Testis (tissue), 2 donors: ENCODE data around the gene HOTAIR.

Experiments
- POLR2A ChIP-seq: fragments of 450-650 bp; IDR thresholded peaks from one replicate; pipeline ENCODE4 v1.6.1; 2017; ENCODE audit warnings: antibody characterized with exemption, mild to moderate bottlenecking, moderate library complexity
- TF ChIP-seq, protein P1 (sequence below), 3 experiments: fragments of 450-650 bp in 2 of 3; fragments of 200-600 bp in 1 of 3; sonication (generic) in 1 of 3; IDR thresholded peaks; one replicate each; pipeline ENCODE4 v1.5.1; 2016 to 2019; ENCODE audit warnings: antibody characterized with exemption in 3 of 3, mild to moderate bottlenecking in 2 of 3, moderate library complexity in 1 of 3

DNA sequence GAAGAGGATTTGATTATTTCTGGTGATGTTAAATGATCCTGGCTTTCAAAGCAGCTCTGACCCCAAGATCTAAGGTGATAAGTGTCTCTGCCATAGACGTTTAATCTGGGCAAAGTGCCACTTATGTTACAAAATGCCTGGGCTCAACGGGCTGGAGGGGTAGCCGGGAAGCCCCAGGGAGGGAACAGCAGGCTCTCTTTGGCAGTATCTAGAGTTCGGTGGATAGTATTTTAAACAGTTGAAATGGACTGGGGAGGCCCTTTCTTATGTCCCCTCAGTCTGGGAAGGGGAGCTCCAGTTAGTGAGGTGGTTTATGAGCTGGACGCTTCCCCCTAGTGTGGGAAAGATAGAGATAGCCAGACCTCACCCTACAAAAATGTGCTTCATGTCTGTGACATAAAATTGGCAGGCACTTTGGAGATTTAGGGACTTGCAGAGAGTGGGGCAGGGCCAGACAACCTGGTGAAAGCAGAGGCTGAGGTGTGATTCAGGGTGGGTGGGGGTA is 7.3 kb downstream of the HOTAIR start:
- TF ChIP-seq, protein P1, sequence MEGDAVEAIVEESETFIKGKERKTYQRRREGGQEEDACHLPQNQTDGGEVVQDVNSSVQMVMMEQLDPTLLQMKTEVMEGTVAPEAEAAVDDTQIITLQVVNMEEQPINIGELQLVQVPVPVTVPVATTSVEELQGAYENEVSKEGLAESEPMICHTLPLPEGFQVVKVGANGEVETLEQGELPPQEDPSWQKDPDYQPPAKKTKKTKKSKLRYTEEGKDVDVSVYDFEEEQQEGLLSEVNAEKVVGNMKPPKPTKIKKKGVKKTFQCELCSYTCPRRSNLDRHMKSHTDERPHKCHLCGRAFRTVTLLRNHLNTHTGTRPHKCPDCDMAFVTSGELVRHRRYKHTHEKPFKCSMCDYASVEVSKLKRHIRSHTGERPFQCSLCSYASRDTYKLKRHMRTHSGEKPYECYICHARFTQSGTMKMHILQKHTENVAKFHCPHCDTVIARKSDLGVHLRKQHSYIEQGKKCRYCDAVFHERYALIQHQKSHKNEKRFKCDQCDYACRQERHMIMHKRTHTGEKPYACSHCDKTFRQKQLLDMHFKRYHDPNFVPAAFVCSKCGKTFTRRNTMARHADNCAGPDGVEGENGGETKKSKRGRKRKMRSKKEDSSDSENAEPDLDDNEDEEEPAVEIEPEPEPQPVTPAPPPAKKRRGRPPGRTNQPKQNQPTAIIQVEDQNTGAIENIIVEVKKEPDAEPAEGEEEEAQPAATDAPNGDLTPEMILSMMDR (IDR thresholded peaks at IDR 0.05) = no peak
- no peak for TF ChIP-seq POLR2A
